Measurements from ENCODE around the gene GPLD1.

DNA sequence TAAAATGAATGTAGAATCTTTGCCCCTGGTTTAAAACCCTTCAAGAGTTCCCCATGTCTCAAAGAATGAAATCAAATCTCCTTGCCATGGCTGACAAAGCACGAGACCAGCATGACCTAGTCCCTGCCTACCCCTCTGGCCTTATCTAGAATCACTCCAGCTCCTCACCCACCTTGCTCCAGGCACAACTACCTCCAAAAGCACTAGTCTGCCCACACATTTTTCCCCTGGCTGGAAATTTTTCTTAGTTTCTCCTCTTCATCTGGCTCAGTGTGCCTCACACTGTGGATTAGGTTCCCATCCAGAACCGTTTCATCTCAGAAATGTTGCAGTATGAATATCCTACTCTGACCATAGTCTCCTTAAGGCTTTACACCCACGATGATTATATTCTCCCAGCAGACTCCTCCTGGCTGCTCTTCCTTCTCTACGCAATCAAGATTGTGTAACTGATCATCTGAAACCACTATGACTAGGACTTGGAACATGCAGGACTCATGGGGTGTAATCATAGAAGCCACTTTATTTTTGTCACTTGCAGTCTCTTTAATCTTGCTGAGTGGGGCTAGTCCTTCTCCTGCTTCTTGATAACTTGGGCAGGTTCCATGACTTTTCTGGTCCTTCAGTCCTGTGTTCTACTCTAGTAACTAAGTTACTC, 94.5 kb downstream of the GPLD1 start:
- TF ChIP-seq, protein P1, sequence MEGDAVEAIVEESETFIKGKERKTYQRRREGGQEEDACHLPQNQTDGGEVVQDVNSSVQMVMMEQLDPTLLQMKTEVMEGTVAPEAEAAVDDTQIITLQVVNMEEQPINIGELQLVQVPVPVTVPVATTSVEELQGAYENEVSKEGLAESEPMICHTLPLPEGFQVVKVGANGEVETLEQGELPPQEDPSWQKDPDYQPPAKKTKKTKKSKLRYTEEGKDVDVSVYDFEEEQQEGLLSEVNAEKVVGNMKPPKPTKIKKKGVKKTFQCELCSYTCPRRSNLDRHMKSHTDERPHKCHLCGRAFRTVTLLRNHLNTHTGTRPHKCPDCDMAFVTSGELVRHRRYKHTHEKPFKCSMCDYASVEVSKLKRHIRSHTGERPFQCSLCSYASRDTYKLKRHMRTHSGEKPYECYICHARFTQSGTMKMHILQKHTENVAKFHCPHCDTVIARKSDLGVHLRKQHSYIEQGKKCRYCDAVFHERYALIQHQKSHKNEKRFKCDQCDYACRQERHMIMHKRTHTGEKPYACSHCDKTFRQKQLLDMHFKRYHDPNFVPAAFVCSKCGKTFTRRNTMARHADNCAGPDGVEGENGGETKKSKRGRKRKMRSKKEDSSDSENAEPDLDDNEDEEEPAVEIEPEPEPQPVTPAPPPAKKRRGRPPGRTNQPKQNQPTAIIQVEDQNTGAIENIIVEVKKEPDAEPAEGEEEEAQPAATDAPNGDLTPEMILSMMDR (conservative IDR thresholded peaks at IDR 0.05; ENCODE audit: low read depth in 2 of 2) = no peak
- TF ChIP-seq EZH2phosphoT487 (IDR thresholded peaks at IDR 0.05; ENCODE audit: unreplicated experiment) = no peak

All from GM23338 (cell line).